SK-N-SH (cell line): ENCODE results near the gene CLDN16. TPM values are rescaled to one million over a fixed set of nuclear protein-coding genes. Genes with fewer than 3 reads are reported as not detected.

Source experiments
- CTCF ChIA-PET: fragments of 300-600, 350-600 bp; formaldehyde crosslinking; extraction: SDS; loops from one replicate; lab custom pipeline; 2021; lab: Yijun Ruan, JAX
- POLR2A ChIA-PET: fragments of 350-600 bp; sonication (Branson Sonifier 250); formaldehyde crosslinking; extraction: SDS; loops from one replicate; lab custom pipeline; 2020; ENCODE audit warnings: antibody characterized with exemption, inconsistent platforms; lab: Yijun Ruan, JAX
- DNase-seq: peaks from one replicate; pipeline ENCODE4 v3.0.0; 2012
- H2AFZ ChIP-seq: fragments of 200-600 bp; sonication (generic); 2 replicates; pipeline ENCODE4 v1.8.1; 2016; ENCODE audit warnings: antibody characterized with exemption, mild to moderate bottlenecking, low read depth
- H3F3A ChIP-seq: fragments of 200-600 bp; sonication (generic); replicated peaks from 2 replicates; pipeline ENCODE3; 2016; ENCODE audit warnings: antibody characterized with exemption, mild to moderate bottlenecking; ENCODE audit not compliant: insufficient read depth
- H3K27ac ChIP-seq, 2 experiments: fragments of 200-500 bp in 1 of 2; fragments of 200-600 bp in 1 of 2; sonication (Bioruptor generic) in 1 of 2; sonication (generic), shearing (Covaris generic) in 1 of 2; 2 replicates each; pipeline versions ENCODE4 v1.5.1 to v1.6.1; 2014 to 2016; ENCODE audit warnings: low read depth in 2 of 2, inconsistent platforms in 1 of 2, low read length in 1 of 2, mild to moderate bottlenecking in 1 of 2, mixed read lengths in 1 of 2
- H3K27me3 ChIP-seq: fragments of 200-600 bp; sonication (generic), shearing (Covaris generic); 2 replicates; pipeline ENCODE4 v1.6.1; 2016; ENCODE audit warnings: mixed run types; ENCODE audit not compliant: insufficient read depth
- H3K36me3 ChIP-seq, 2 experiments: fragments of 200-500 bp in 1 of 2; fragments of 200-600 bp in 1 of 2; sonication (Bioruptor generic) in 1 of 2; sonication (generic) in 1 of 2; replicated peaks in 1 of 2; 2 replicates each; pipeline versions ENCODE3 to v1.5.1; 2014 to 2016; ENCODE audit warnings: low read length in 1 of 2, mild to moderate bottlenecking in 1 of 2; ENCODE audit not compliant: insufficient read depth in 2 of 2, control insufficient read depth in 1 of 2
- H3K4me1 ChIP-seq, 2 experiments: fragments of 200-500 bp in 1 of 2; fragments of 200-600 bp in 1 of 2; sonication (Bioruptor generic) in 1 of 2; sonication (generic), shearing (Covaris generic) in 1 of 2; 2 replicates each; pipeline versions ENCODE4 v1.5.1 to v1.6.1; 2014 to 2016; ENCODE audit warnings: low read depth in 1 of 2, low read length in 1 of 2, mixed run types in 1 of 2; ENCODE audit not compliant: insufficient read depth in 2 of 2, control insufficient read depth in 1 of 2
- H3K4me2 ChIP-seq: fragments of 200-600 bp; sonication (generic), shearing (Covaris generic); 2 replicates; pipeline ENCODE4 v1.6.1; 2017; ENCODE audit warnings: mixed run types
- H3K4me3 ChIP-seq, 2 experiments: fragments of 200-500 bp in 1 of 2; fragments of 200-600 bp in 1 of 2; sonication (Bioruptor generic) in 1 of 2; sonication (generic), shearing (Covaris generic) in 1 of 2; 2 replicates each; pipeline versions ENCODE4 v1.5.1 to v1.8.1; 2014 to 2016; ENCODE audit warnings: low read depth in 2 of 2, inconsistent platforms in 1 of 2, low read length in 1 of 2, mild to moderate bottlenecking in 1 of 2, mixed read lengths in 1 of 2, moderate library complexity in 1 of 2
- H3K79me2 ChIP-seq: fragments of 200-600 bp; sonication (generic); 2 replicates; pipeline ENCODE4 v1.8.1; 2017; ENCODE audit warnings: mild to moderate bottlenecking; ENCODE audit not compliant: insufficient read depth
- H3K9ac ChIP-seq: fragments of 200-600 bp; sonication (generic); 2 replicates; pipeline ENCODE4 v1.6.1; 2017; ENCODE audit warnings: mixed run types
- H3K9me2 ChIP-seq: fragments of 200-600 bp; sonication (generic); 2 replicates; pipeline ENCODE4 v1.6.1; 2017; ENCODE audit warnings: mixed run types
- H3K9me3 ChIP-seq: fragments of 200-600 bp; sonication (generic); 2 replicates; pipeline ENCODE4 v1.6.1; 2017; ENCODE audit warnings: mixed run types, mild to moderate bottlenecking, moderate library complexity
- H4K20me1 ChIP-seq: fragments of 200-600 bp; sonication (generic); 2 replicates; pipeline ENCODE4 v1.6.1; 2017; ENCODE audit warnings: mild to moderate bottlenecking, mixed run types; ENCODE audit not compliant: insufficient read depth
- ELF1 ChIP-seq: IDR thresholded peaks from 2 replicates; pipeline ENCODE4 v1.4.0; 2012
- FOXM1 ChIP-seq: IDR thresholded peaks from 2 replicates; pipeline ENCODE4 v1.4.0; 2012; ENCODE audit warnings: low read depth, mild to moderate bottlenecking
- GABPA ChIP-seq: IDR thresholded peaks from 2 replicates; pipeline ENCODE4 v1.4.0; 2012; ENCODE audit warnings: low read depth, mild to moderate bottlenecking
- GATA2 ChIP-seq: sonication (generic); formaldehyde crosslinking; IDR thresholded peaks from 2 replicates; pipeline ENCODE4 v1.5.0; 2020; ENCODE audit warnings: mild to moderate bottlenecking, missing genetic modification reagents
- PBX3 ChIP-seq: IDR thresholded peaks from 2 replicates; pipeline ENCODE4; 2012
- RAD21 ChIP-seq: IDR thresholded peaks from 2 replicates; pipeline ENCODE4 v1.6.1; 2012; ENCODE audit warnings: mild to moderate bottlenecking, low read length
- WGBS: methylation state at CpG from one replicate; pipeline ENCODE4 v1.1.6; 2017; ENCODE audit warnings: low lambda C conversion rate; 5-methylcytosine and 5-hydroxymethylcytosine counted together
- polyA plus RNA-seq, 3 experiments: library from polyadenylated mRNA; depleted of rRNA; stranded (reverse); fragments of >200 nt; gene quantifications; 2 replicates each; pipeline ENCODE4 v1.2.3, GENCODE V29; 2012
- TF ChIP-seq, protein P1 (sequence below): IDR thresholded peaks from 2 replicates; pipeline ENCODE4 v1.6.1; 2012; ENCODE audit warnings: mild to moderate bottlenecking, low read depth, low read length, moderate library complexity
- TF ChIP-seq, protein P2 (sequence below): fragments of 150-350 bp; IDR thresholded peaks from 2 replicates; pipeline ENCODE4 v1.6.1; 2017; ENCODE audit warnings: antibody characterized with exemption, low read length, low read depth, borderline replicate concordance

CLDN16 gene
- polyA plus RNA-seq, 1 of the 3 experiments (the other 2 are of a cell fraction) = 0.02 TPM

DNA sequence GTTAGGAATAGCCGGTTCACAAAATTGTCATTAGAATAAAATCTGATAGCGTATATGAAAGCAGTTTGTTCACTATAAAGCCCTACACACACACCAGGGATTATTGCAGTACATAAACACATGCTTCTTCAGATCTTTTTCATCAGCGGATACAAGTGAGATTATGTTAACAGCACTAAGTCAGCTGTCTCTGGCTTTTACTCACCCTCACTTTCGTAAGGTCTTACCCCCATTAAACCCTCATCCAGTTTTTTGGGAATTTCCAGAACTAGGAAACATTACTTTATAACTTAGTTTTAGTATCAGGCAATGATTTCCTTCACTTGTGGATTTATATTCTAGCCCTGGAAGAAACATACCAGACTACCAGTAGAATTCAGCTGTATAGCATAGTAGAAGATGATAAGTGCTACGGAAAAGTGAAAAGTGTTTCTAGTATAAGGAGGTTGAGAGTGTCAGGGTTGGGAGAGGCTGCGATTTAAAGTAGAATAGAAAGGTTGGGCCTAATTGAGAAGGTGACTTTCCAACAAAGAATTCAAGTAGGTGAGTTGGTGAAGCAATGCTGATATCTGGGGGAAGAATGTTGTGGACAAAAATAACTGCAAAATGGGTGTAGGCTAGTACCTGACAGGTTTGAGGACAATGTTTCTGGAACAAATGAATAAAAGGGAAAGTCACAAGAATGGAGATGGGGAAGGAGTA, 39.0 kb downstream of the CLDN16 start:
- no peak overlapping the region for H2AFZ ChIP-seq
- no peaks in the 10 kb centered on the region for H3K9me3 ChIP-seq
- peaks cover 6% of the 10 kb centered on the region; the same call in 1 of the 2 replicates for H3K27me3 ChIP-seq
- no peaks in the 10 kb centered on the region for H3K9me2 ChIP-seq
- no peaks in the 10 kb centered on the region for H4K20me1 ChIP-seq
- H3K4me1 ChIP-seq = no peaks in the 10 kb centered on the region
- no peak overlapping the region for H3K4me2 ChIP-seq
- H3K4me3 ChIP-seq = no peak overlapping the region
- DNase-seq = no peak
- no peaks in the 10 kb centered on the region for H3F3A ChIP-seq
- no peaks in the 10 kb centered on the region for H3K79me2 ChIP-seq
- no peak overlapping the region for H3K27ac ChIP-seq
- no peak for TF ChIP-seq FOXM1
- TF ChIP-seq, protein P1, sequence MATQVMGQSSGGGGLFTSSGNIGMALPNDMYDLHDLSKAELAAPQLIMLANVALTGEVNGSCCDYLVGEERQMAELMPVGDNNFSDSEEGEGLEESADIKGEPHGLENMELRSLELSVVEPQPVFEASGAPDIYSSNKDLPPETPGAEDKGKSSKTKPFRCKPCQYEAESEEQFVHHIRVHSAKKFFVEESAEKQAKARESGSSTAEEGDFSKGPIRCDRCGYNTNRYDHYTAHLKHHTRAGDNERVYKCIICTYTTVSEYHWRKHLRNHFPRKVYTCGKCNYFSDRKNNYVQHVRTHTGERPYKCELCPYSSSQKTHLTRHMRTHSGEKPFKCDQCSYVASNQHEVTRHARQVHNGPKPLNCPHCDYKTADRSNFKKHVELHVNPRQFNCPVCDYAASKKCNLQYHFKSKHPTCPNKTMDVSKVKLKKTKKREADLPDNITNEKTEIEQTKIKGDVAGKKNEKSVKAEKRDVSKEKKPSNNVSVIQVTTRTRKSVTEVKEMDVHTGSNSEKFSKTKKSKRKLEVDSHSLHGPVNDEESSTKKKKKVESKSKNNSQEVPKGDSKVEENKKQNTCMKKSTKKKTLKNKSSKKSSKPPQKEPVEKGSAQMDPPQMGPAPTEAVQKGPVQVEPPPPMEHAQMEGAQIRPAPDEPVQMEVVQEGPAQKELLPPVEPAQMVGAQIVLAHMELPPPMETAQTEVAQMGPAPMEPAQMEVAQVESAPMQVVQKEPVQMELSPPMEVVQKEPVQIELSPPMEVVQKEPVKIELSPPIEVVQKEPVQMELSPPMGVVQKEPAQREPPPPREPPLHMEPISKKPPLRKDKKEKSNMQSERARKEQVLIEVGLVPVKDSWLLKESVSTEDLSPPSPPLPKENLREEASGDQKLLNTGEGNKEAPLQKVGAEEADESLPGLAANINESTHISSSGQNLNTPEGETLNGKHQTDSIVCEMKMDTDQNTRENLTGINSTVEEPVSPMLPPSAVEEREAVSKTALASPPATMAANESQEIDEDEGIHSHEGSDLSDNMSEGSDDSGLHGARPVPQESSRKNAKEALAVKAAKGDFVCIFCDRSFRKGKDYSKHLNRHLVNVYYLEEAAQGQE = no peak
- TF ChIP-seq RAD21 = no peak
- POLR2A ChIA-PET = no interaction called here
- CTCF ChIA-PET = interaction anchor here (5.0 kb wide), 1 partner anchor 465 kb away, joined by 23 read pairs; no protein-coding TSS in a partner anchor
- 14% methylated on average over 6 of the region's 6 CpGs for WGBS
- no peaks in the 10 kb centered on the region for H3K36me3 ChIP-seq
- no peak overlapping the region for H3K9ac ChIP-seq

DNA sequence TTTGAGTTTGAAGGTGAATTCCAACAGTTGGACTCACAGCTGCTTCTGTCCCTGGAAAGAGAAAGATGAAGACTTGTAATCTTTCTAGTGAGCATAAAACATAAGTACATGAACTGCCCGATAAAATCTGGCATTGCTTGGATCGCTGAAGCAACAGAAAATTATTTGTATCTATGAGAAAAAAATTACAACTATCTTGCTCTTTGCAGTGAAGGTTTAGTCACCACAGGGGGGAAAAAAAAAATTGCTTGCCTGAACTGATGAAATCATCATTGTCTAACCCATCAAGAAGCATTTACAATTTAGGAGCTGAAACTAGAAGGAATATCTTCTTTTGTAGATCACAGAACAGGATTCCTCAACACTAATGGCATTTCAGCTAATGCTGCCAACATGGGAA, 41.7 kb downstream of the CLDN16 start:
- Histone ChIP-seq H3K4me2 (no peak overlapping the region), H3K36me3 (no peaks in the 10 kb centered on the region), H3K9me2 (no peaks in the 10 kb centered on the region), H3K27me3 (peaks cover 6% of the 10 kb centered on the region; the same call in 1 of the 2 replicates), H3K9ac (no peak overlapping the region), H3K4me3 (no peak overlapping the region), H2AFZ (no peak overlapping the region), H3F3A (no peaks in the 10 kb centered on the region), H3K9me3 (no peaks in the 10 kb centered on the region), H4K20me1 (no peaks in the 10 kb centered on the region), H3K27ac (no peak overlapping the region), H3K79me2 (no peaks in the 10 kb centered on the region), H3K4me1 (no peaks in the 10 kb centered on the region)
- DNase-seq = no peak
- TF ChIP-seq FOXM1 (no peak), GATA2 (CRISPR knock-in tag) (no peak), ELF1 (no peak), PBX3 (no peak), GABPA (no peak)
- TF ChIP-seq, protein P2, sequence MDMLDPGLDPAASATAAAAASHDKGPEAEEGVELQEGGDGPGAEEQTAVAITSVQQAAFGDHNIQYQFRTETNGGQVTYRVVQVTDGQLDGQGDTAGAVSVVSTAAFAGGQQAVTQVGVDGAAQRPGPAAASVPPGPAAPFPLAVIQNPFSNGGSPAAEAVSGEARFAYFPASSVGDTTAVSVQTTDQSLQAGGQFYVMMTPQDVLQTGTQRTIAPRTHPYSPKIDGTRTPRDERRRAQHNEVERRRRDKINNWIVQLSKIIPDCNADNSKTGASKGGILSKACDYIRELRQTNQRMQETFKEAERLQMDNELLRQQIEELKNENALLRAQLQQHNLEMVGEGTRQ = no peak
- TF ChIP-seq, protein P1 = no peak
- POLR2A ChIA-PET = no interaction called here
- CTCF ChIA-PET = interaction anchor here (0.7 kb wide), 1 partner anchor 16 kb away, joined by 3 read pairs; no protein-coding TSS in a partner anchor
- WGBS = 0% methylated on average over 2 of the region's 2 CpGs
